ENCODE measurements around the gene EHF. TPM values are rescaled to one million over a fixed set of nuclear protein-coding genes. Genes with fewer than 3 reads are reported as not detected.
"Not testable (repeated sequence)": the region's sequence is repeated elsewhere in the genome, so short reads cannot be mapped to it uniquely, and the experiment has no call there.

Gene EHF
- total RNA-seq, 6 experiments from 2014 or later: 0.09 TPM; not detected in 5

GRCh38 chr11:34588023-34588422 lies 32.9 kb upstream of the EHF start:
- no peak for TF ChIP-seq CTCF (IDR thresholded peaks at IDR 0.05)
- Mint-ChIP-seq H3K36me3 (ENCODE audit: low read depth) (peaks cover 9% of the 10 kb centered on the region), H3K4me1 (ENCODE audit: low read depth) (peaks cover 14% of the 10 kb centered on the region), H3K4me3 (no peak overlapping the region), H3K27ac (no peak overlapping the region), H3K9me3 (peaks cover 3% of the 10 kb centered on the region), H3K27me3 (ENCODE audit: insufficient read depth) (peaks cover 5% of the 10 kb centered on the region)
- no peak for DNase-seq

GRCh38 chr11:34588701-34589100 lies 32.2 kb upstream of the EHF start:
- no peak overlapping the region for H3K4me3 Mint-ChIP-seq
- DNase-seq: no peak
- peaks cover 8% of the 10 kb centered on the region for H3K9me3 Mint-ChIP-seq
- TF ChIP-seq CTCF (IDR thresholded peaks at IDR 0.05): no peak
- peaks cover 2% of the 10 kb centered on the region; the same call in 1 of the 2 replicates for H3K27me3 Mint-ChIP-seq (ENCODE audit: insufficient read depth)
- peaks cover 15% of the 10 kb centered on the region for H3K36me3 Mint-ChIP-seq (ENCODE audit: low read depth)
- H3K4me1 Mint-ChIP-seq (ENCODE audit: low read depth): peaks cover 14% of the 10 kb centered on the region
- no peak overlapping the region for H3K27ac Mint-ChIP-seq

GRCh38 chr11:34589177-34589576 lies 31.7 kb upstream of the EHF start:
- peaks cover 13% of the 10 kb centered on the region for H3K9me3 Mint-ChIP-seq
- H3K27ac Mint-ChIP-seq; DNase-seq; H3K4me3 Mint-ChIP-seq; H3K27me3 Mint-ChIP-seq (ENCODE audit: insufficient read depth): not testable (repeated sequence)
- peaks cover 14% of the 10 kb centered on the region for H3K4me1 Mint-ChIP-seq (ENCODE audit: low read depth)
- peaks cover 19% of the 10 kb centered on the region for H3K36me3 Mint-ChIP-seq (ENCODE audit: low read depth)

GRCh38 chr11:34593085-34593484 lies 27.8 kb upstream of the EHF start:
- peaks cover 7% of the 10 kb centered on the region; the same call in 1 of the 2 replicates for H3K4me1 Mint-ChIP-seq (ENCODE audit: low read depth)
- peaks cover 13% of the 10 kb centered on the region for H3K9me3 Mint-ChIP-seq
- no peak overlapping the region for H3K27ac Mint-ChIP-seq
- H3K4me3 Mint-ChIP-seq: no peak overlapping the region
- no peak for DNase-seq
- no peak for TF ChIP-seq CTCF (IDR thresholded peaks at IDR 0.05)
- peaks cover 32% of the 10 kb centered on the region for H3K36me3 Mint-ChIP-seq (ENCODE audit: low read depth)
- peaks cover 4% of the 10 kb centered on the region; the same call in 1 of the 2 replicates for H3K27me3 Mint-ChIP-seq (ENCODE audit: insufficient read depth)

GRCh38 chr11:34594603-34595002 lies 26.3 kb upstream of the EHF start:
- Mint-ChIP-seq H3K27me3 (ENCODE audit: insufficient read depth) (peaks cover 4% of the 10 kb centered on the region; the same call in 1 of the 2 replicates), H3K4me1 (ENCODE audit: low read depth) (peaks cover 22% of the 10 kb centered on the region), H3K27ac (no peak overlapping the region), H3K4me3 (no peak overlapping the region), H3K36me3 (ENCODE audit: low read depth) (peaks cover 35% of the 10 kb centered on the region), H3K9me3 (peaks cover 13% of the 10 kb centered on the region)
- no peak for TF ChIP-seq CTCF (IDR thresholded peaks at IDR 0.05)
- no peak for DNase-seq

GRCh38 chr11:34595391-34595790 lies 25.5 kb upstream of the EHF start:
- TF ChIP-seq CTCF (IDR thresholded peaks at IDR 0.05): no peak
- Mint-ChIP-seq H3K4me1 (ENCODE audit: low read depth) (peaks cover 30% of the 10 kb centered on the region), H3K36me3 (ENCODE audit: low read depth) (peaks cover 35% of the 10 kb centered on the region), H3K27me3 (ENCODE audit: insufficient read depth) (peaks cover 6% of the 10 kb centered on the region), H3K27ac (no peak overlapping the region), H3K4me3 (no peak overlapping the region), H3K9me3 (peaks cover 13% of the 10 kb centered on the region)
- DNase-seq: no peak

All from HFFc6 (cell line).